GF-D8 (cell line): ENCODE measurements around the gene MB21D2.

Experiments used
- DNase-seq: peaks from one replicate; lab custom pipeline; 2025; lab: John Stamatoyannopoulos, UW

MB21D2 gene

GRCh38 chr3:192833177-192833890 lies 84.3 kb downstream of the MB21D2 start:
- DNase-seq: no peak

DNA sequence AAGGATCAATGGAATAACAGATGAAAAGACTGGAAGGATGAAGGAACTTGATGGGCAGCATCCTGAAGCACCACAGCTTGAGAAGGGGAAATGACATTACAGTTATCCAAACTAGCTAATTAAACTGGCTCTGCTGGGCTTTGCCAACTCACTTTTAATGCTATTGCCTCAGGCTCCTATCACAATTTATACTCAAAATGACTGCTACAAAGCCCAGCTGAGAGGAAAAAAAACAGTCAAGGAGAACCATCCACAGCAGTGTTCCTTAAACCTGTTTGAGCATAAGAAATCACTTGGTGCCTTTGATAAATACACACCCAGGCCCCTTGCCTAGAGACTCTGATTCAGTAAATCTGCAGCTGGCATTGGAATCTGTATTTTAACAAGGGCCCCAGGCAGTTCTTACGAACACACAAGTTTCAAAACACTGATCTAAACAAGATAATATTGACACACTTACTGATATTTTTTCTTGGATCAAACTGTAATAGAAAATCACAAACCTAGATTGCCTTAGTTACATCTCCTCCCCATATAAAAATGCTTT lies 85.8 kb downstream of the MB21D2 start:
- no peak for DNase-seq

DNA sequence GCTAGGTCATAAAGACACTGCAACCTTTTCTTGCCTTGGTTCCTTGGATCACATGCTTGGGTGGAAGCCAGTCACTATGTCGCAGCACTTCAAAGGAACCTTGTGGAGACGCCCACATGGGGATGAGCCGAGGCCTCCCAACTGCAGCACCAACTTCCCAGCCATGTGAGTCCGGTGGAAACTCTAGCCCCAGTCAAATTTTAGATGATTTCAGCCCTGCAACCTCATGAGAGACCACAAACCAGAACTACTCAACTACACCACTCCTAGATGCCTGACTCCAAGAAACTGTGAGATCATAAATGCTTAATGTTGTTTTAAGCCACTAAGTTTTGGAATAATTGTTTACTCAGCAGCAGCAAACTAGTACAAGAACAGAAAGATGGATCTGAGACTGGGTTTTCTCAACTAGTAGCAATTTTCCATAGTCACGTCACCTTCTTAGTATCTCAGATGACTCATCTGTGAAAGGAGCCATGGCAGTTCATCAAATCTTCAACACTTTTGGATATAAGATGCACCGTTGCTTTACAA lies 86.5 kb downstream of the MB21D2 start:
- DNase-seq: no peak

DNA sequence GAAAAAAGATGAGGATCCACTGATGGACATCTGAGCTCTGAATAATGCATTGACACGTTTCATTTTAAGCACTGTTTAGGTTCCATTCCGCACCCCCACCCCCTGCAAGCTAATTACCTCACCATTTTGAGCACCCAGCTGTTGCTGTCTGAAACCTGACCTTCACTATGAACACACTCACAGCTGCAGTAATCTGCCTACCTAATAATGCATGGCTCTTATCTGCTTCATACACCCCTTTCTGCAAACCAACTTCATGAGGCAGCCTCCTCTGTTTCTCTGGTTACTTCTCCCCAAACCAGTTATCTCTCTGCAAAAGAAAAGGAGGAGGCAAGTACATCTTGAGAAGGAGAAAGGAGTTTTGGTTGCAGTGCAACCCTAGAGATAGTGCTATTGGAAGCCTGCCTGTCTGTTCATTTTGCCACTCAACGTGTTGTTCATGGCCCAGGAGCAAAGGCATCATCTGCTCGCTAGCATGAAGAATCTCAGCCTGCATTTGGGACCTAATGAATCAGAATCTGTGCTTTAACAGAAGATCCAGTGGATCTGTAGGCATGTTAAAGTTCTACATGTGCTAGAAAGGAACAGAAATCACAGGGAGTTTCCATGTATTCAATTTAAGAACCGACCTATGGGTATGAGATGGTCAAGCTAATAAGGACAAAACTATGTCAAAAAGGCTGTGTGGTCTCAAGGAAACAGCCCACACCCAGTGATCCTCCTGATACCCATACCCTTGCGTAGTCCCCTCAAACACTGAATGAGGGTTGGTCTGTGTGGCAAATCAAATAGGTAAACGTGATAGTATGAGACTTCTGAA lies 87.2 kb downstream of the MB21D2 start:
- DNase-seq: no peak

- no peak for DNase-seq
Measured at GRCh38 chr3:192827863-192828594, 89.6 kb downstream of the MB21D2 start.

DNA sequence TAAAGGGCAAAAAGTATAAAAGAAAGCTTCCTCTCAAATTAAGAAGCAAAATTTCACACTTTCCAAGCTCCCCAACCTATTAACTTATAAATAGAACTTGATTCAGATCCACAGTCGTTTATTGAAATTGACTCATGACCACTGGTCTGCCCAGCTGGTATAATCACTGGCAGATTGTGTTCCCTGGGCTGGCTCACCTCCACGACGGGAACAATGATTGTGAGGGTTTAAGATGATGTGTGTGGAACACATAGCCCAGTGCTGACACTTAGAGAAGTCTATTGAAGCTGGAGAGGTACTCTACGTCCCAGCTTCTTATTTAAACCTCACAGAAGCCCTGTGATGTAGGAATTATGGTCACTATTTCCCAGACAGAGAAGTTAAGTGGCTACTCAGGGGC lies 90.4 kb downstream of the MB21D2 start:
- no peak for DNase-seq

GRCh38 chr3:192826214-192827006 lies 91.2 kb downstream of the MB21D2 start:
- no peak for DNase-seq

DNA sequence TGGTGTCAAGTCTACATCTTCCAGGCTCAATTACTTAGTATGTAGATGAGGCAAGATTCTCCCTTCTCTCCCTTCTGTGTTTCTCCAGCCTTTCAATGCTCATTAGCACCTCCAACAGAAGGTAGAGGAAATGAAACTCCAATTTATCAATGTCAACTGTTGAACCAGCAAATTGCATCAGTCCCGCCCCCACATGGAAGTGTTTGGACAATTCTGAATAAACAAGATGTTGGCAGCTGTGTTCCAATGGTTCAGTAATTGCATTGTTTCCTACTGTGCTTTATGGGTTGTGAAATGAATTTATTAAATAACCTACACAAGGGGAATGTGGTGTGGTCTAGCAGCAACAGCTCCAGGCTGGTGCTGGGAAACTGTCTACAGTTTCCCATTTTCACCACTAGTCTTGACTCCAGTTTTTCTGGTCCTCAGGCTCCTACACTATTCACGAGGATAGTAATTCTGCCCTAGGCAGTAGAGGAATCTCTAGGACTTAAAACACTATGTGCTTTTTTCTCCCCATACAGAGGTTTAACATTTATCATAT lies 91.9 kb downstream of the MB21D2 start:
- DNase-seq: no peak

DNA sequence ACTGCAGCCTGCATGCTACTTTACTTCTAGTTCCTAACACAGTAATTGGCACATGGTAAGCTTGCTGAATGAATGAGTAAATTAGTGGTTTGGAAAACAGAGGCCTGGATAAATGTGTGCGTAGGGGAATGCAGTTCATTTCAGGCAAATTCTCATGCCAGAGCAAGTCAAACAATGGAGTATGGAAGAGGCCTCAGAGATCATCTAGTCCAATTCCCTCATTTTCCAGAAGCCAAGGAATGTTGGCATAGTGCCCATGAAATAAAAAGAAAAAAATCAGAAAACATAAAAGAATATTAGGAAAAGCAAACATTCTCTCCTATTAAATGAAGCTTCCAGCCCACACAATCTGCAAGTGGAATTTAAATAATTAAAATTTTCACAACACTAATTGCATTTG lies 92.4 kb downstream of the MB21D2 start:
- DNase-seq: no peak

DNA sequence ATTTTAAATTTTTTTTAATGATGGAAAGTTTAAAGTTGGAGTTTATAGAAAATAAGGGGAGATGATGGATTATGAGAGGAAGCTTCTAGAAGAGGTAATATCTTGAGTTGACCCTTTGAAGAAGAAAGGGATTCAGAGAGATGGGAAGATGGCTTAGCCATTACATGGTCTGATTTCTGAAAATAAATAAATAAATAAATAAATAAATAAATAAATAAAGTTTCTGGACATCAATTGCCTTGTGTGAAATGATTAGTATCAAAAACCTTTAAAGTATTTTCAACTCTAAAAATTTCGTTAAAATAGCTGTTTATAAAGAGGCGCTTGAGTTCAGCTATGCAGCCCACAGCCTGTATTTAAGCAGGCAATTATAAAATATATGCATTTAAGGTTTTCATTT lies 93.3 kb downstream of the MB21D2 start:
- DNase-seq: no peak

GRCh38 chr3:192821161-192821560 lies 96.5 kb downstream of the MB21D2 start:
- DNase-seq: no peak

- no peak for DNase-seq
Measured at GRCh38 chr3:192820161-192820560, 97.5 kb downstream of the MB21D2 start.

- DNase-seq: no peak
Measured at GRCh38 chr3:192819001-192819569, 98.6 kb downstream of the MB21D2 start.

DNA sequence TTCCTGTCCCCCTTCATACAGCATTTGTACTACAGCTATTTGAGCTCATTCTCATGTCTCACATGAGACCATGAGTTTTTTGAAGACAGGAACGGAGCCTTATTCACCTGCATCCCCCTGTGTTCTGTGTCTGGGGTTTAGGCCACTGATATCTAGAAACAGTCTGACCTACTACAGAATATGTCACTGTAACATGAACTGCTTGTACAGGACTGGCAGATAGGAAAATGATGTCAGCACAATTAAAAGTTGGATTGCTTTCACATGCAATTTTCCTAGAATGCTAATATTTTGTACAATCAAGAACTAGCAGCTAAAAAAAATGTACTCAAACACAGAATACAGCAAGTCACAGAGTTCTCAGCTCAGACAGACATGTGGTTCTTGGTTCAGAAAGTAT lies 99.5 kb downstream of the MB21D2 start:
- DNase-seq: no peak

DNA sequence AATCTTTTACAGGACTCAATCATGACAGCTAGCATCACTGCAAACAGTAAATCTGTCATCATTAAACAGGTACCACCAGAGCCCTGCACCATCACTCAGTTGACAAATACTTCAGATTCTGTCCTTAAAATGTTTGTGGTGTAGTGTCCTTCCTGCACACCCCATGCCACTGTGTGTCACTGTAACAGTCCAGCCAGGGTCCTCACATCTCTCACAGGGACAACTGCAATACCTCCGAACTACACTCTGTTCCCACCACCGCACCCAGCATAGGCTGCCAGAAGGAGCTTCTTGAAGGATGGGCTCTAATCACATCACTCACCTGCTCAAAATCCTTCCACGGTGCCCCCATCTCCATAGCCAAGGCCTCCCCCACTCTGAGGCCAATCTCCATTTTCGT lies 100.2 kb downstream of the MB21D2 start:
- no peak for DNase-seq

DNA sequence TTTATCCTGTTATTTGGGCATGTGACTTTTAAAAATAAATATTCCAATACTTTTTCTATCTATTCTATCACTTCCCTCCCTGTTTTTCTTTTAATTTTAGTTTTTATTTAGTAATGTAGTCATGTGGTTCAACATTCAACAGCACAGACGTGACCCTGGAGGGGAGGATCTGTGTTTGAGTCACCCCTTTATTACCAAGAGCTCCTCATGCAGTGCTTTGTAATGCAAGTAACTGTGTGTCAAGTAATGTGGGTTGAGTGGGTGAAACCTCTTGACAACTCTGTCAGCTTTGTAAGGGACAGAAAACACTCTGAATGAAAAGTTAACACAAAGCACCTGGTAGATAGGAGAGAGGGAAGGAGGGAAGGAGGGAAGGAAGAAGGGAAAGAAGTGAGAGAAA lies 100.6 kb downstream of the MB21D2 start:
- DNase-seq: no peak

- no peak for DNase-seq
Measured at GRCh38 chr3:192816351-192816750, 101.3 kb downstream of the MB21D2 start.

GRCh38 chr3:192812743-192813383 lies 104.8 kb downstream of the MB21D2 start:
- no peak for DNase-seq

- DNase-seq: no peak
Measured at GRCh38 chr3:192805711-192806110, 111.9 kb downstream of the MB21D2 start.

GRCh38 chr3:192804502-192804901 lies 113.2 kb downstream of the MB21D2 start:
- DNase-seq: no peak
